ENCODE data around the gene PAPSS1.
"Not testable (repeated sequence)": the region's sequence is repeated elsewhere in the genome, so short reads cannot be mapped to it uniquely, and the experiment has no call there.

The PAPSS1 gene

DNA sequence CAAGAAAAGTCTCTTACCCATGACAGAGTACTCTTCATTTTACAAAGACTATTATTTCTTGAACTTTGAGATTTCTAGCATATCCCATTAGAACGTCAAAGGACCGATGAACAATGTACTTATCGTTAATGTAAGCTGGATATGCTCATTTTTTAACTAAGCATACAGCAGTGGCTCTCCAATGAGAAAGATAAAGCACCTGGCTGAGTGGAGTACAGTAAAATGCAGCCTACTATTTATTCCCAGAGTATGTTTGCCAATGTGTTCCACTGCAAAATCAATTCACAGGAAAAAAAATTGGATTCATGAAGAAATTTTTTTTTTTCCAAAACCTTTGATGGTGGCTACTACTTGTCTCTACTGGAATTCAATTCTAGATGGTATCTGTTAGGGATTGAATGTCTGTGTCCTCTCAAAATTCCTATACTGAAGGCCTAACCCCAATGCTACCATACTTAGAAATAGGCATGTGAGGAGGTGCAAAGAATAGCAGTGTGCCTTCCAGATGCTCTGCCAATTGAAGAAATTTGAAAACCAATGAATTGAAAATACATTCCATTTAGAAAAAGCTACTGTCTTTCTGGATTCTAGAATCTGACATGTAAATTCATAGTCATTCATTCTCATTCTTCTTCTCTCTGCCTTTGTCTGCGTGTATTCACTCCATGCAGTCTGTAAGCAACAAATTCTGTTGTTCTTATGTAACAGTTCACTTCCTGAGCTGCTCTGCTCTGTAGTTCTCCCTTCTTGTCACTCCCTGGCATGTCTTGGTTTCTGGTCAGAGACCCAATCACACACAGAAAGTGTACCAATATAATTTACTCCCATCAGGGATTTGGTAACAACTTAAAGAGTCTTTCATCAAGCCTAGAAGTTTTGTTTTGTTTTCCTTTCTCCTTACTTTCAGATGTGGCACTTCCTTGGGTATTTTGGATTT lies 61.4 kb downstream of the PAPSS1 start:
- H3K9me3 ChIP-seq, result no peaks in the 10 kb centered on the region
- H3K4me3 ChIP-seq, result no peak overlapping the region
- no peak for DNase-seq
- TF ChIP-seq, protein P1, sequence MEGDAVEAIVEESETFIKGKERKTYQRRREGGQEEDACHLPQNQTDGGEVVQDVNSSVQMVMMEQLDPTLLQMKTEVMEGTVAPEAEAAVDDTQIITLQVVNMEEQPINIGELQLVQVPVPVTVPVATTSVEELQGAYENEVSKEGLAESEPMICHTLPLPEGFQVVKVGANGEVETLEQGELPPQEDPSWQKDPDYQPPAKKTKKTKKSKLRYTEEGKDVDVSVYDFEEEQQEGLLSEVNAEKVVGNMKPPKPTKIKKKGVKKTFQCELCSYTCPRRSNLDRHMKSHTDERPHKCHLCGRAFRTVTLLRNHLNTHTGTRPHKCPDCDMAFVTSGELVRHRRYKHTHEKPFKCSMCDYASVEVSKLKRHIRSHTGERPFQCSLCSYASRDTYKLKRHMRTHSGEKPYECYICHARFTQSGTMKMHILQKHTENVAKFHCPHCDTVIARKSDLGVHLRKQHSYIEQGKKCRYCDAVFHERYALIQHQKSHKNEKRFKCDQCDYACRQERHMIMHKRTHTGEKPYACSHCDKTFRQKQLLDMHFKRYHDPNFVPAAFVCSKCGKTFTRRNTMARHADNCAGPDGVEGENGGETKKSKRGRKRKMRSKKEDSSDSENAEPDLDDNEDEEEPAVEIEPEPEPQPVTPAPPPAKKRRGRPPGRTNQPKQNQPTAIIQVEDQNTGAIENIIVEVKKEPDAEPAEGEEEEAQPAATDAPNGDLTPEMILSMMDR (IDR thresholded peaks at IDR 0.05), result no peak
- intact Hi-C loops (cut with DNase I; ENCODE audit: low total_unique reads), result no loop called here
- H3K36me3 ChIP-seq, result peaks cover 7 to 23% (median 21%) of the 10 kb centered on the region in 3 donors
- H3K27ac ChIP-seq, result no peak overlapping the region
- no peaks in the 10 kb centered on the region for H3K4me1 ChIP-seq
- H3K27me3 ChIP-seq, result no peaks in the 10 kb centered on the region

DNA sequence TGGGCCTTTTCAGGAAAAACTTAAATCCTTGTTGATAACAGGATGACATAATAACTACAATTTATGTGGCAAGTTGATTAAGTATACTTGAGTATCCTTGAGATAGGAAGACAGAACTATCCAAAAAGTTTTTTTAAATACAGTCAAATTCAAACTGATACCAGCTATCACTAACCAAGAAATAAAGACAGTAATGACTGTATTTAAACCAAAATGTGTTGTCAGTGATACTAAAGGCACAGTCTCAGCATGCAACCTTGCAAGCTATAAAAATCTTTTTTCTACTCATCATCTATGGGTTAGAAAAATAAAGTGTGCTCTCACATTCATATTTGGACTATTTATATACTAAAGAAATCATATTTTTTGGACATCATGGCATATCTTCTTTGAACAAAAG lies 64.7 kb downstream of the PAPSS1 start:
- Histone ChIP-seq H3K4me1 (no peaks in the 10 kb centered on the region), H3K27ac (no peak overlapping the region), H3K27me3 (no peaks in the 10 kb centered on the region), H3K36me3 (peaks cover 18 to 46% (median 46%) of the 10 kb centered on the region in 3 donors), H3K9me3 (no peaks in the 10 kb centered on the region), H3K4me3 (no peak overlapping the region)
- DNase-seq, result no peak
- TF ChIP-seq, protein P1 (IDR thresholded peaks at IDR 0.05), result no peak
- intact Hi-C loops (cut with DNase I; ENCODE audit: low total_unique reads), result no loop called here

DNA sequence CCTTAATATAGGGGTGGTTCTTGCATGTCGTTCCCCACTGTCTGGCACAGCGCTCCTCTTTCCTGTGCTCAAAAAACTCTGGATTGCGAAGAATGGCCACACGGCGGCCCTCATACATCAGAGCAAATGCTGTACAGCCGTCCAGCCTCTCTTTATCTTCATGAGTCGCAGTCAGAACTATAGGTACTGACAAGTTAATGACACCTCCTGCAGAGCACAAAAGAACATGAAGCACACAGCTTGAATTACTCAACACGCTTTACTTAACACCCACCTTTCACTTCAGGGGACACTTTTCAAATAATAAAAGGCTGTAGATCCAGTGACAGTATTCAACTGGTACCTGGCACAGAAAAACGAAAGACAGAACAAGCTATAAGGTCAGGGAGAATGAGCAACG lies 65.3 kb downstream of the PAPSS1 start:
- Histone ChIP-seq H3K36me3 (peaks cover 18 to 46% (median 46%) of the 10 kb centered on the region in 3 donors), H3K4me1 (no peaks in the 10 kb centered on the region), H3K27me3 (no peaks in the 10 kb centered on the region), H3K9me3 (no peaks in the 10 kb centered on the region), H3K4me3 (no peak overlapping the region), H3K27ac (no peak overlapping the region)
- no peak for DNase-seq
- intact Hi-C loops (cut with DNase I; ENCODE audit: low total_unique reads), result no loop called here
- TF ChIP-seq, protein P1 (IDR thresholded peaks at IDR 0.05), result no peak

DNA sequence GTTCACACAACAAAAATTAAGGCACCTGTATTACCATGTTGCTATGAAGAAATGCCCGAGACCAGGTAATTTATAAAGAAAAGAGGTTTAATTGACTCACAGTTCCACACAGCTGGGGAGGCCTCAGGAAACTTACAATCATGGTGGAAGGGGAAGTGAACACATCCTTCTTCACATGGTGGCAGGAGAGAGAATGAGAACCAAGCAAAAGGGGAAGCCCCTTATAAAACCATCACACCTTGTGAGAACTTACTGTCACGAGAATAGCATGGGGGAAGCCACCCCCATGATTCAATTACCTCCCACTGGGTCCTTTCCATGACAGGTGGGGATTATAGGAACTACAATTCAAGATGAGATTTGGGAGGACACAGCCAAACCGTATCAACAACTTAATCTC lies 68.6 kb downstream of the PAPSS1 start:
- H3K27ac ChIP-seq, result not testable (repeated sequence)
- H3K36me3 ChIP-seq, result peaks cover 18 to 42% (median 38%) of the 10 kb centered on the region in 3 donors

DNA sequence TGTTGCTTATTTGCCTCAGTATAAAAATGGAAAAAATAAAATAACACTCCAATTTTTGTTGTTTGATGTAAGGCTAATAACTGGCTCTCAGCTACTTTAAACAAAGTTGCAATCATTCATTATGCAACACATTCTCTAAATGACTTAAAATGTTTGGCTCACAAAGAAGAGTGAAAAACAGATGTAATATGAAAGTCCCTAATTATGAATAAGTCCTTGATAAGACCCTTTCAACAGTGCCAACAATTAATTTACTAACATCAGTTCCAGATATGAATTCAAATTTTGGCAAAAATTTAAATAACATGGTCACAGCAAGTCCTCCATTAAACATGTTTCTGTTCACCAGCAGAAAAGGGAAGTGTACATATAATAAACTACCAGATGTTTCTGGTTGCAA lies 69.8 kb downstream of the PAPSS1 start:
- intact Hi-C loops (cut with DNase I; ENCODE audit: low total_unique reads), result no loop called here
- TF ChIP-seq, protein P1 (IDR thresholded peaks at IDR 0.05), result no peak
- Histone ChIP-seq H3K9me3 (no peaks in the 10 kb centered on the region), H3K36me3 (peaks cover 18 to 39% (median 35%) of the 10 kb centered on the region in 3 donors), H3K4me1 (no peaks in the 10 kb centered on the region), H3K27ac (no peak overlapping the region), H3K4me3 (no peak overlapping the region), H3K27me3 (no peaks in the 10 kb centered on the region)
- DNase-seq, result no peak

More for the DNA sequence above, 68.6 kb downstream of the PAPSS1 start:
- intact Hi-C loops (cut with DNase I; ENCODE audit: low total_unique reads); H3K4me1 ChIP-seq; DNase-seq; H3K9me3 ChIP-seq; H3K27me3 ChIP-seq; H3K4me3 ChIP-seq: not testable (repeated sequence)

DNA sequence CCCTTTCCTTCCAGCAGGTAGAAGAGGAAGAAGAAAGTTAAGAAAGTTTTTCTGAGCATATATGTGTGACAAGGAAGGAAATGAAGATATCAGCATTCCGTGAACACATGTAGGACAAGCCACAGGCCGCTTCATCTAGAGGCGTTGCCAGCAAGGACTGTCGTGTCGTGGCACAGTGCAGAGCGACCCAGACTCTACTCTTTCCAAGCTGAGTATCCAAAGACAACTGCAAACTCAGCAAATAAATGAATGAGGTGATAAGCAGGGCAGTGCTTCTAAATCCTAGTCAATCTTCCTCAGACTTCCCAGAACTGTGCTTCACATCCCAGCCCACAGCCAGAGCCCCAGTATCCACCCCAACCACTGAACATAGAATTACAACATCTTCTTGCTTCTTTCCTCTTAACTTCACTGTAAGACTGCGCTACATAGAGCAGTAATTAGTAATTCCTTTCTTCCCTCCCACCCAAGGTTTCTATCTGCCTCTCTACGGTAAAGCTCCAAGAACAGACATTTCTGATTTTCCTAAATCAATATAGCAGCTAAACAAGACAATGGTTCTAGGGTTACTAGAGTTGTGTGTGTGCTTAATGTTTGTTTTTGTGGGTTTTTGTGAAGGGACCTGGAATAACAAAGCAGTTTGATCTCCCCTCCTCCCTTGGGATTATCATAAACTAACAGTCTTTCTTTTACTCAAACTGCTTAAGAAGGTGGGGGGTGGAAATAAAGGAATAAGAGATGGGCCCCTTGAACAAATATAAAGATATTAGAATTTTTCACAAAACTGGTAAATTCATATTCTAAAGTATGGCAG lies 71.6 kb downstream of the PAPSS1 start:
- Histone ChIP-seq H3K9me3 (no peaks in the 10 kb centered on the region), H3K4me3 (no peak overlapping the region), H3K27ac (no peak overlapping the region), H3K36me3 (peaks cover 12 to 41% (median 32%) of the 10 kb centered on the region in 3 donors), H3K4me1 (no peaks in the 10 kb centered on the region), H3K27me3 (no peaks in the 10 kb centered on the region)
- intact Hi-C loops (cut with DNase I; ENCODE audit: low total_unique reads), result no loop called here
- TF ChIP-seq, protein P1 (IDR thresholded peaks at IDR 0.05), result no peak
- DNase-seq, result no peak
